GM19238 (cell line): Measurements from ENCODE around the gene MAGEA2.
"Not testable (repeated sequence)": the region's sequence is repeated elsewhere in the genome, so short reads cannot be mapped to it uniquely, and the experiment has no call there.

ENCODE experiments used
- DNase-seq: peaks from one replicate; pipeline ENCODE4 v3.0.0; 2011; ENCODE audit warnings: low spot score; ENCODE audit not compliant: insufficient read length

The MAGEA2 gene

DNA sequence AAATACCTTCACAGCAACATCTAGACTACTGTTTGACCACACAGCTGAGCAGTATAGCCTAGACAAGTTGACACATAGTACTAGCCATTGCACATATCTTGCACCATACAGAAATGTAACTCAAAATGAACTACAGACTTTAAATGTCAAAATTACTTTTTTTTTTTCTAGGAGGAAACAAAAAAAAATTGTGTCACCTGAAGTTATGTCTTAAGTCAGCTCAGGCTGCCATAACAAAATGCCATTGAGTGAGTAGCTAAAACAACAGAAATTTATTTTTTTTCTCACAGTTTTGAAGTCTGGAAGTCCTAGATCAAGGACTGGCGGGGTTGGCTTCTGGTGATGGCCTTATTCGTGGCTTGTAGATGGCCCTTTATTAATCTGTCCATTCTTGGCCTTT, 44.5 kb downstream of the MAGEA2 start, which contains the start of gene CSAG2:
TSS of gene CSAG2 (minus strand) at position 101 of the 400 bp plus-strand sequence. CDS start 161 bp downstream, outside the sequence.
- not testable (repeated sequence) for DNase-seq

DNA sequence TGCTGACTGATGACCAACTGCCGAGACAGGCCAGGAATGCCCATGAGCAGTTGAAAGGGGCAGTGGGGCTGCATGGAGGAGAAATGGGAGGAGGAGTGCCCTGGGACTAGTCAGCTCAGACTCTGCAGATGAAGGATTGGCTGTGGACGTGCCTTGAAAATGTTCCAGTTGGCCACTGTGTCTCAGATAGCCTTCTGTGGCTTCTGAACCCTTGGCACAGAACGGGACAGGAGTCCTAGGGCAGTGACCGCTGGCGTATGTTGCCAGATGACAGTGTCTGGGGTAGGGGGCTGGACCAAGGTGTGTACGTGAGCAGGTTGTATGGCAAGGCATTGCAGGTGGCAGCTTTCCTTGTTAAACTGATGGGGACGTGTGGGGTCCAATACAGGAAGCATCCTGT, 47.1 kb downstream of the MAGEA2 start:
- not testable (repeated sequence) for DNase-seq

DNA sequence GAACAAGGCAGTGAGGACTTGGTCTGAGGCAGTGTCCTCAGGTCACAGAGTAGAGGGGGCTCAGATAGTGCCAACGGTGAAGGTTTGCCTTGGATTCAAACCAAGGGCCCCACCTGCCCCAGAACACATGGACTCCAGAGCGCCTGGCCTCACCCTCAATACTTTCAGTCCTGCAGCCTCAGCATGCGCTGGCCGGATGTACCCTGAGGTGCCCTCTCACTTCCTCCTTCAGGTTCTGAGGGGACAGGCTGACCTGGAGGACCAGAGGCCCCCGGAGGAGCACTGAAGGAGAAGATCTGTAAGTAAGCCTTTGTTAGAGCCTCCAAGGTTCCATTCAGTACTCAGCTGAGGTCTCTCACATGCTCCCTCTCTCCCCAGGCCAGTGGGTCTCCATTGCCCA, 53.3 kb downstream of the MAGEA2 start:
- DNase-seq = not testable (repeated sequence)
